Peyer's patch (tissue), 4 donors: ENCODE results near the gene ADAMTS10. TPM values are rescaled to one million over a fixed set of nuclear protein-coding genes. Genes with fewer than 3 reads are reported as not detected.

Experiments used
- DNase-seq, 3 donors: peaks; one replicate each; pipeline ENCODE4 v3.0.0-alpha.2; 2017 to 2019
- H3K27ac ChIP-seq, 4 donors: fragments of 200-600 bp; sonication (generic); one replicate each; pipeline ENCODE4 v1.5.1; 2016 to 2019
- H3K27me3 ChIP-seq, 2 donors: fragments of 200-600 bp; sonication (generic); one replicate each; pipeline ENCODE4 v1.5.1; 2019
- H3K36me3 ChIP-seq, 3 donors: fragments of 200-600 bp; sonication (generic); one replicate each; pipeline ENCODE4 v1.5.1; 2016 to 2019
- H3K4me1 ChIP-seq, 4 donors: fragments of 200-600 bp; sonication (generic); one replicate each; pipeline ENCODE4 v1.5.1; 2016 to 2019
- H3K4me3 ChIP-seq, 4 donors: fragments of 200-600 bp; sonication (generic); 1 replicate in 3 of 4; 2 replicates in 1 of 4; pipeline ENCODE4 v1.5.1; 2016 to 2019; ENCODE audit warnings: mild to moderate bottlenecking in 1 of 4
- H3K9me3 ChIP-seq, 4 donors: fragments of 200-600 bp; sonication (generic); one replicate each; pipeline ENCODE4 v1.5.1; 2016 to 2019; ENCODE audit warnings: mild to moderate bottlenecking in 1 of 4
- CTCF ChIP-seq, 6 experiments: fragments of 450-650 bp in 4 of 6; fragments of 200-600 bp in 2 of 6; sonication (generic) in 1 of 6; IDR thresholded peaks; one replicate each; pipeline ENCODE4 v1.5.1; 2017 to 2019; ENCODE audit warnings: antibody characterized with exemption in 6 of 6, mild to moderate bottlenecking in 3 of 6, moderate library complexity in 1 of 6
- POLR2A ChIP-seq, 2 donors: fragments of 450-650 bp; IDR thresholded peaks; one replicate each; pipeline ENCODE4 v1.5.1; 2017; ENCODE audit warnings: antibody characterized with exemption in 2 of 2, mild to moderate bottlenecking in 2 of 2, moderate library complexity in 2 of 2
- total RNA-seq, 4 donors: library from RNA; depleted of rRNA; stranded (reverse); fragments of >200 nt; gene quantifications; one replicate each; pipeline ENCODE4 v1.1.0, GENCODE V29; 2016

Gene ADAMTS10
- total RNA-seq, 4 donors from 2014 or later = 26.5 to 92.4 (median 37.2) TPM; not detected in 1

- Histone ChIP-seq H3K27ac (peak overlapping the region in 3 of 4 donors; percentile 73 to 79 (median 75)), H3K4me1 (peaks cover 0 to 18% (median 7%) of the 10 kb centered on the region in 4 donors), H3K9me3 (peaks cover 0 to 8% (median 0%) of the 10 kb centered on the region in 4 donors), H3K4me3 (peak overlapping the region; percentile 42 to 65 (median 55)), H3K27me3 (peaks cover 0 to 5% of the 10 kb centered on the region in 2 donors), H3K36me3 (peaks cover 0 to 5% (median 0%) of the 10 kb centered on the region in 3 donors)
- no peak for TF ChIP-seq POLR2A (IDR thresholded peaks at IDR 0.05)
- no peak for TF ChIP-seq CTCF (IDR thresholded peaks at IDR 0.05)
- no peak for DNase-seq
Observed at GRCh38 chr19:8608941-8609278, 1.6 kb downstream of the ADAMTS10 start.

DNA sequence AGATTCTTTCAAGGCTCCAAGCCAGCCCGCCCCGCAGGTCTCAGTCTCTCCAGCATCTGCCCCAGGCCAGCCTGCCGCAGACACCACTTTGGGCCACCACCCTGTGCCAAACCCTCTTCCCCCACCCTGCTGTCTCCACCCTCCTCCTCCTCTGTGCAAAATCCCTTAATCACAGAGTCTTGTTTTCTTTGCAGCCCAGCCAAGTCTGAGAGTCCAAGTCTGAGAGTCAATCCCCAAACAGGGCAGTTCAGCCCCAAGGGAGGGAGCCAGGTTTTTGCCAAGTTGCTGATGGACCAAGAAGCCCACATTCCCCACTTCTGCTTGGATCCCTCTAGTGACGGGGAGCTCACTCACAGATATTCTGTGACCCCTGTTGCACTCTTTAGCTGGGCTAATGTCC lies 3.1 kb downstream of the ADAMTS10 start:
- peaks cover 0 to 5% (median 0%) of the 10 kb centered on the region in 3 donors for H3K36me3 ChIP-seq
- no peak for DNase-seq
- peaks cover 0 to 5% of the 10 kb centered on the region in 2 donors for H3K27me3 ChIP-seq
- H3K9me3 ChIP-seq = peaks cover 0 to 8% (median 0%) of the 10 kb centered on the region in 4 donors
- no peak overlapping the region for H3K27ac ChIP-seq
- TF ChIP-seq POLR2A (IDR thresholded peaks at IDR 0.05) = no peak
- H3K4me1 ChIP-seq = peaks cover 0 to 18% (median 7%) of the 10 kb centered on the region in 4 donors
- H3K4me3 ChIP-seq = no peak overlapping the region

- TF ChIP-seq POLR2A (IDR thresholded peaks at IDR 0.05) (no peak), CTCF (IDR thresholded peaks at IDR 0.05) (no peak)
- Histone ChIP-seq H3K27ac (no peak overlapping the region), H3K4me1 (peaks cover 0 to 15% (median 7%) of the 10 kb centered on the region in 4 donors), H3K9me3 (peaks cover 0 to 8% (median 0%) of the 10 kb centered on the region in 4 donors), H3K27me3 (peaks cover 0 to 5% of the 10 kb centered on the region in 2 donors), H3K36me3 (peaks cover 0 to 5% (median 0%) of the 10 kb centered on the region in 3 donors), H3K4me3 (no peak overlapping the region)
- DNase-seq = no peak
Observed at GRCh38 chr19:8605514-8605913, 5.0 kb downstream of the ADAMTS10 start.

DNA sequence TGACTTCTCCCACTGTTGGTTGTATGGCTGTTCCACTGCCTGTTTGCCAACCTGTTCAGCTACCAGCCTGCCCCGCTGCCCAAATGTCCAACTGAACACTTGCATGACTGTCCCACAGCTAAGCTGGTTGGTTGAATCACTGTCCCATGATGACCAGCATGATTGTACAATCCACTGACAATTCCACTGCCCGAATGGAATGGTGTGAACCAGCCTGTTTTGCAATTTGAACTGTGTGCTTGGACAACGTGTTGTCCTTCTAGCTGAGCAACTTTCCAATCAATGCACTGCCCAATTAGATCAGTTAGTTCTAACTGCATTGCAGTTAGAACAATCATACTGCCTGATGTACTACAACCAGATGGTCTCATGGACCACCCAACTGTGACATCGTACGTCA lies 8.7 kb downstream of the ADAMTS10 start:
- TF ChIP-seq CTCF (IDR thresholded peaks at IDR 0.05) (no peak), POLR2A (IDR thresholded peaks at IDR 0.05) (no peak)
- Histone ChIP-seq H3K4me3 (no peak overlapping the region), H3K36me3 (peaks cover 0 to 5% (median 0%) of the 10 kb centered on the region in 3 donors), H3K4me1 (no peaks in the 10 kb centered on the region), H3K9me3 (peaks cover 0 to 8% (median 0%) of the 10 kb centered on the region in 4 donors), H3K27ac (no peak overlapping the region), H3K27me3 (no peaks in the 10 kb centered on the region)
- DNase-seq = no peak

GRCh38 chr19:8600816-8601215 lies 9.7 kb downstream of the ADAMTS10 start:
- DNase-seq = no peak
- H3K27ac ChIP-seq = no peak overlapping the region
- peaks cover 0 to 5% (median 0%) of the 10 kb centered on the region in 3 donors for H3K36me3 ChIP-seq
- TF ChIP-seq CTCF (IDR thresholded peaks at IDR 0.05) = no peak
- TF ChIP-seq POLR2A (IDR thresholded peaks at IDR 0.05) = no peak
- no peaks in the 10 kb centered on the region for H3K4me1 ChIP-seq
- H3K27me3 ChIP-seq = no peaks in the 10 kb centered on the region
- H3K4me3 ChIP-seq = no peak overlapping the region
- peaks cover 0 to 8% (median 0%) of the 10 kb centered on the region in 4 donors for H3K9me3 ChIP-seq

DNA sequence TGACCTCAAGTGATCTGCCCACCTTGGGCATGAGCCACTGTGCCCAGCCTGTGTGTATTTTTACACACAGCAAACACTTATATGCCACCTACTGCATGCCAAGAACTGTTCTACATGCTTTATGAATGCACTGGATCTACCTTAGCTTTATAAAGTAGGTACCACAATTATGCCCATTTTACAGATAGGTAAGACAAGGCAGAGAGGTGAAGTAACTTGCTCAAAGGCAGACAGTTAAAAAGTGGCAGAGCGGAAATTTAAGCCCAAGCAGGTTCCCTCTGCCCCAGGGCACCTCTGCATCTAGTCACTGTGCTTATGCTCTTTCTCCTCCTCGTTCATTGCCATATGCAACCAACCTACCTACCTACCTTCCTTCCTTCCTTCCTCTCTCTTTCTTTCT lies 10.5 kb downstream of the ADAMTS10 start:
- Histone ChIP-seq H3K4me3 (no peak overlapping the region), H3K27me3 (no peaks in the 10 kb centered on the region), H3K36me3 (peaks cover 0 to 5% (median 0%) of the 10 kb centered on the region in 3 donors), H3K9me3 (peaks cover 0 to 7% (median 0%) of the 10 kb centered on the region in 4 donors), H3K27ac (no peak overlapping the region), H3K4me1 (no peaks in the 10 kb centered on the region)
- DNase-seq = no peak
- no peak for TF ChIP-seq POLR2A (IDR thresholded peaks at IDR 0.05)
- no peak for TF ChIP-seq CTCF (IDR thresholded peaks at IDR 0.05)
